Loucy (cell line): ENCODE data around the gene DGCR2.

Experiments
- EZH2phosphoT487 ChIP-seq: fragments of 200-600 bp; IDR thresholded peaks from 2 replicates; pipeline ENCODE4 v1.6.1; 2018; ENCODE audit warnings: antibody characterized with exemption, mild to moderate bottlenecking, moderate library complexity, borderline replicate concordance
- TF ChIP-seq, protein P1 (sequence below): fragments of 200-600 bp; sonication (generic); conservative IDR thresholded peaks from 2 replicates; pipeline ENCODE4 v1.5.1; 2014; ENCODE audit warnings: mild to moderate bottlenecking, antibody characterized with exemption, low read length

DNA sequence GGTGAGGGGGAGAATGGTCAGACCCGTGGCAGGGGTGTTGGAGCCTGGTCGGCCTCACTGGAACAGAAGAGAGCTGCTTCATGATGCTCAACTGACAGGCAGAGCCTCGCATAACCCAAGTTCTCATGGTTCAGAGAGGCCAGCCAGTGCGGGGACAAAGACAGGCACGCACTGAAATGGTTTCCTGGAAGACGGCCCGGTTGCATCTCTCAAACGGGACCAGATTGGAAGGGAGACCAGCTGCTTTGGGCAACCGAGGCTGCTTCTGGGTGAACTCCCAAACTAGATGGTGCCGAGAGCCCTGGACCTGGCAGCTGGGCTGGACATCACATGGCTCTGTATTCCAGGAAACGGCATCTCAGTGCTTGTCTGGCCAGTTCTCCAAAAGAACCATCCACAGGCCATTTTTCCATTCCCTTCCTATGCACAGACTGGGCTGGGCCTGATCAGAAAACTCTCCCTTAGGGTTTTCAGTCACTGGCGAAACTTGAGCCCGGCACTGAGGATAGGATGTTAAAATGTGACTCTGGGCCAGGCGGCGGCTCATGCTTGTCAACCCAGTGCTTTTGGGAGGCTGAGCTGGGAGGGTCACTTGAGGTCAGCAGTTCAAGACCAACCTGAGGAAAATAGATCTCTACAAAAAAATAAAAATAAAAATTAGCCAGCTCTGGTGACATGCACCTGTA, 106.0 kb downstream of the DGCR2 start:
- TF ChIP-seq, protein P1, sequence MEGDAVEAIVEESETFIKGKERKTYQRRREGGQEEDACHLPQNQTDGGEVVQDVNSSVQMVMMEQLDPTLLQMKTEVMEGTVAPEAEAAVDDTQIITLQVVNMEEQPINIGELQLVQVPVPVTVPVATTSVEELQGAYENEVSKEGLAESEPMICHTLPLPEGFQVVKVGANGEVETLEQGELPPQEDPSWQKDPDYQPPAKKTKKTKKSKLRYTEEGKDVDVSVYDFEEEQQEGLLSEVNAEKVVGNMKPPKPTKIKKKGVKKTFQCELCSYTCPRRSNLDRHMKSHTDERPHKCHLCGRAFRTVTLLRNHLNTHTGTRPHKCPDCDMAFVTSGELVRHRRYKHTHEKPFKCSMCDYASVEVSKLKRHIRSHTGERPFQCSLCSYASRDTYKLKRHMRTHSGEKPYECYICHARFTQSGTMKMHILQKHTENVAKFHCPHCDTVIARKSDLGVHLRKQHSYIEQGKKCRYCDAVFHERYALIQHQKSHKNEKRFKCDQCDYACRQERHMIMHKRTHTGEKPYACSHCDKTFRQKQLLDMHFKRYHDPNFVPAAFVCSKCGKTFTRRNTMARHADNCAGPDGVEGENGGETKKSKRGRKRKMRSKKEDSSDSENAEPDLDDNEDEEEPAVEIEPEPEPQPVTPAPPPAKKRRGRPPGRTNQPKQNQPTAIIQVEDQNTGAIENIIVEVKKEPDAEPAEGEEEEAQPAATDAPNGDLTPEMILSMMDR, result no peak
- TF ChIP-seq EZH2phosphoT487, result no peak
